Heart left ventricle (tissue), 16 donors: ENCODE measurements around the gene BTBD3. TPM values are rescaled to one million over a fixed set of nuclear protein-coding genes. Genes with fewer than 3 reads are reported as not detected.

Source experiments
- ATAC-seq, 4 donors: fragments of 200-7000 bp; cut with Tn5 transposase; one replicate each; pipeline ENCODE4 v1.9.1; 2020 to 2022; ENCODE audit warnings: moderate library complexity in 4 of 4, mild to moderate bottlenecking in 3 of 4, moderate number of reproducible peaks in 1 of 4
- DNase-seq, 5 donors: peaks; one replicate each; pipeline ENCODE4 v3.0.0-alpha.2; 2020
- H3K27ac ChIP-seq, 12 donors: fragments of 200-600 bp; sonication (generic) in 4 of 12; one replicate each; pipeline versions ENCODE4 v1.5.0 to v1.8.0; 2016 to 2022; ENCODE audit warnings: mild to moderate bottlenecking in 2 of 12
- H3K27me3 ChIP-seq, 9 donors: fragments of 200-600 bp; sonication (generic) in 2 of 9; one replicate each; pipeline versions ENCODE4 v1.5.1 to v1.8.0; 2016 to 2022; ENCODE audit warnings: mild to moderate bottlenecking in 3 of 9
- H3K36me3 ChIP-seq, 9 donors: fragments of 200-600 bp; sonication (generic) in 2 of 9; one replicate each; pipeline versions ENCODE4 v1.5.0 to v1.8.0; 2018 to 2022; ENCODE audit warnings: mild to moderate bottlenecking in 2 of 9
- H3K4me1 ChIP-seq, 12 donors: fragments of 200-600 bp; sonication (generic) in 4 of 12; one replicate each; pipeline versions ENCODE4 v1.5.0 to v1.8.0; 2016 to 2022; ENCODE audit warnings: mild to moderate bottlenecking in 3 of 12
- H3K4me3 ChIP-seq, 12 donors: fragments of 200-600 bp; sonication (generic) in 4 of 12; one replicate each; pipeline versions ENCODE4 v1.5.0 to v1.8.0; 2017 to 2022; ENCODE audit warnings: mild to moderate bottlenecking in 9 of 12, moderate library complexity in 4 of 12
- H3K9me3 ChIP-seq, 12 donors: fragments of 200-600 bp; sonication (generic) in 4 of 12; one replicate each; pipeline versions ENCODE4 v1.5.0 to v1.8.0; 2016 to 2022; ENCODE audit warnings: mild to moderate bottlenecking in 1 of 12
- POLR2A ChIP-seq, 2 donors: fragments of 450-650 bp; IDR thresholded peaks; one replicate each; pipeline ENCODE4 v1.6.1; 2017; ENCODE audit warnings: antibody characterized with exemption in 2 of 2, mild to moderate bottlenecking in 2 of 2, moderate library complexity in 2 of 2
- WGBS, 4 donors: extraction: QIAGEN DNeasy Blood & Tissue Kit in 2 of 4; methylation state at CpG; one replicate each; pipeline versions ENCODE4 v1.1.5 to v1.1.7; 2013 to 2018; 5-methylcytosine and 5-hydroxymethylcytosine counted together
- intact Hi-C, 10 donors: fragments of 100-400 bp; cut with DNase I; formaldehyde crosslinking; loops; one replicate each; pipeline versions ENCODE4 v1.11.1 to v1.14.2; 2022
- polyA plus RNA-seq, 2 donors: library from polyadenylated mRNA; stranded (reverse); fragments of 200-250 nt; gene quantifications; one replicate each; pipeline ENCODE4 v1.2.3, GENCODE V29; 2013
- total RNA-seq, 9 donors: library from RNA; depleted of rRNA in 2 of 9; stranded (reverse); fragments of >200 nt in 2 of 9; fragmentation: NEBNext Ultra II Directional in 3 of 9; extraction: Animal tissue kit (Norgen Biotek cat#: 25700) in 3 of 9; gene quantifications; one replicate each; pipeline versions ENCODE4 v1.1.0 to v1.2.4, GENCODE V29; 2016 to 2023
- TF ChIP-seq, protein P1 (sequence below), 12 donors: fragments of 200-600 bp; sonication (generic) in 4 of 12; IDR thresholded peaks; one replicate each; pipeline versions ENCODE4 v1.5.0 to v1.8.0; 2018 to 2022; ENCODE audit warnings: antibody characterized with exemption in 12 of 12, mild to moderate bottlenecking in 5 of 12
- donor health status: ischemic (EF 13 %, LVEDD 7.1; RV severe dilation, severe dysfunction).
- donor health status: healthy with polysubstance abuse.
- donor health status: DM: no; HTN: yes; CAD: no.
- donor health status: DM: no; HTN: no; CAD: no.
- donor health status: ischemic (EF 25% LVEDD 6.9; RV normal size, moderate dysfunction).
- donor health status: ischemic (EF 25% LVEDD 5.7; RV mildly dilated, moderate dysfunction).
- donor health status: healthy.
- donor health status: DM: yes; HTN: yes; CAD: no.
- donor health status: ischemic (EF 35%, LVEDD 5.7; RV mildly dilated, moderate dysfunction).
- donor health status: nonischemic (EF 11% LVEDD 7.7; RV severe dilation, severe dysfunction).
- donor health status: DM: yes; HTN: yes; CAD: no.
- donor health status: PGD.
- donor health status: ischemic (EF 29% LVEDD 5.4; RV normal size, mild dysfunction).
- donor health status: nonischemic (EF 23%, LVEDD 6.1; RV moderate dilation, normal function).

The BTBD3 gene
- total and polyA plus RNA-seq, 11 donors: 4.8 to 33.9 (median 23.9) TPM

DNA sequence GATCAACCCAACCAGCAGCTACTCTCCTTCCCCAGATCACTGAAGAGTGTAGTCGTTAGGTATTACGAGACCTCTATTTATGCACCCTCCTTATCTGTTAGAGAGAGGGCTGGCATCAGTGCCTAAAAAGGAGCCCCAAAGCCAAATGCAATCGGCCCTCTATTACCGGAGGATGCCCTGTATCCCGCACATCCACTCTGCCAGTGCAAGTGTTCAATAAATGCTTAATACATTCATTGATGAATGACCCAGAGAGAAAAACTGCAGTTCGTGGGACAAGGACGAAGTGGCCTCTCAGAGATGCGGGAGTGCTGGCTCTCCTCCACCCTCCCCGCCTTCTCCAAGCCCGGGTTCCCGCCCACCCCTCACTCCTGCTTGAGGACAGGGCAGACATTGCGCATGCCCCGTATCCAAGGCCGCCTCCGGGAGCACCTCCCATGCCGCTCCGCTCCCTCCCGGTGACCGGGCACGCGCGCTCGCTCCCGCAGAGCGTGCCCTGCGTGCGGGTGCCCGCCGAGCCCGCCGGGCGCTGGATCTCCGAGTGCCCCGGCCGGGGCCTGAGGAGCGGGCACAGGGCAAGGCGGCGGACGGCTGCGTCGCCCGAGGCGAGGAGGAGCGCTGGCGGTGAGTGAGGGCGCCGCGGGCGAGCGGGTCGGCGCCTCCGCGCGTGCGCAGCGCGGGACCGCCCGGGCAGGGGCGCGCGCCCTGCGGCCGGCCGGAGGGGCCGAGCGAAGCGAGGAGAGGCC lies 27.2 kb upstream of the BTBD3 start:
- H3K4me1 ChIP-seq: peaks cover 0 to 42% (median 25%) of the 10 kb centered on the region in 12 donors
- H3K36me3 ChIP-seq: no peaks in the 10 kb centered on the region
- 0 to 3% (median 1%) methylated on average over 15 to 69 of the region's 69 CpGs for WGBS, 4 donors
- TF ChIP-seq, protein P1, sequence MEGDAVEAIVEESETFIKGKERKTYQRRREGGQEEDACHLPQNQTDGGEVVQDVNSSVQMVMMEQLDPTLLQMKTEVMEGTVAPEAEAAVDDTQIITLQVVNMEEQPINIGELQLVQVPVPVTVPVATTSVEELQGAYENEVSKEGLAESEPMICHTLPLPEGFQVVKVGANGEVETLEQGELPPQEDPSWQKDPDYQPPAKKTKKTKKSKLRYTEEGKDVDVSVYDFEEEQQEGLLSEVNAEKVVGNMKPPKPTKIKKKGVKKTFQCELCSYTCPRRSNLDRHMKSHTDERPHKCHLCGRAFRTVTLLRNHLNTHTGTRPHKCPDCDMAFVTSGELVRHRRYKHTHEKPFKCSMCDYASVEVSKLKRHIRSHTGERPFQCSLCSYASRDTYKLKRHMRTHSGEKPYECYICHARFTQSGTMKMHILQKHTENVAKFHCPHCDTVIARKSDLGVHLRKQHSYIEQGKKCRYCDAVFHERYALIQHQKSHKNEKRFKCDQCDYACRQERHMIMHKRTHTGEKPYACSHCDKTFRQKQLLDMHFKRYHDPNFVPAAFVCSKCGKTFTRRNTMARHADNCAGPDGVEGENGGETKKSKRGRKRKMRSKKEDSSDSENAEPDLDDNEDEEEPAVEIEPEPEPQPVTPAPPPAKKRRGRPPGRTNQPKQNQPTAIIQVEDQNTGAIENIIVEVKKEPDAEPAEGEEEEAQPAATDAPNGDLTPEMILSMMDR (IDR thresholded peaks at IDR 0.05): no peak
- peak in 1 of 2 donors; percentile 56 for TF ChIP-seq POLR2A (IDR thresholded peaks at IDR 0.05)
- peak overlapping the region; percentile 84 to 98 (median 93) for H3K27ac ChIP-seq
- H3K9me3 ChIP-seq: no peaks in the 10 kb centered on the region
- H3K4me3 ChIP-seq: peak overlapping the region; percentile 45 to 88 (median 76)
- peak; percentile 97 to 98 (median 98) for ATAC-seq
- DNase-seq: peak; percentile 91 to 95 (median 93)
- no peaks in the 10 kb centered on the region for H3K27me3 ChIP-seq
- intact Hi-C loops: loop anchor here in 3 of 10 donors (1.0 to 10.0 kb wide), 3 partner anchors 27 to 284 kb away; partner anchors contain the start of gene BTBD3 (in 1 of the 3)

DNA sequence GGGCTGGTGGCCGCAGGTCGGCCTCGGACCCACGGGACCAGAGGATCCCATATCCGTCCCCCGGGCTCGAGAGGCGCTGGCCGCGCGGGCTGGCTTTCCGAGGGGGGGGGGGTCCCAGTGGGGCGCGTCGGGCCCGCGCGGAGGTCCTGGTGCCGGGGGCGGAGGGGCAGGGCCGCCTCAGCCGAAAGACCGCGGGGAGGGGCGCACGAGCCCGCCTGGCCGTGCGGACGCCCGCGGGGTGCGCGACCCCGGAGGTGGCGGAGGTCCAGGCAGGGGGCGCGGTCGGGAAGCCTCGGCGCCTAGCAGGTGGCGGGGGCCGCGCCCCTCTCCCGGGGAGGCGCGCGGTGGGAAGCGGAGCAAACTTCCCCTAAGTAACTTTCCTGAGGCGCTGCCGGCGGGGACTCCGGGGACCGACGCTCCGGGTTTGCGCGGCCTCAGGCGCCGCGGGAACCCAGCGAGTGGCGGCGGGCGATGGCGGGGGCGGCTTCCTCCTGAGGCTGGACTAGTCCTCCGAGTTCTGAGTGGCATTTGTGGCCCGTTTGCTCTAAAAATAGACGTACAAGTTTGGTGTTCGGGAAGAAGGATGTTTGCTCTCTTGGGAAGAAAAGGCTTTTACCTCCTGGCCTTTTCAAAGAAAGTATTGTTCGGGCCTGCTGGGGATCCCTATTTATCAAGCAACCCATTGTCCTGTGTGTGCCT lies 26.5 kb upstream of the BTBD3 start:
- DNase-seq (peak; percentile 70 to 78 (median 77)), ATAC-seq (peak; percentile 22 to 69 (median 63))
- peak overlapping the region; percentile 84 to 98 (median 93) for H3K27ac ChIP-seq
- intact Hi-C loops: loop anchor here in 2 of 10 donors (2.0 to 10.0 kb wide), 2 partner anchors 28 to 284 kb away; no protein-coding TSS in a partner anchor
- TF ChIP-seq, protein P1 (IDR thresholded peaks at IDR 0.05): peak in 3 of 12 donors; percentile 4 to 24 (median 12)
- no peak for TF ChIP-seq POLR2A (IDR thresholded peaks at IDR 0.05)
- H3K27me3 ChIP-seq: no peaks in the 10 kb centered on the region
- peak overlapping the region; percentile 45 to 88 (median 76) for H3K4me3 ChIP-seq
- peaks cover 3 to 48% (median 31%) of the 10 kb centered on the region in 12 donors for H3K4me1 ChIP-seq
- 0 to 1% (median 1%) methylated on average over 26 to 72 of the region's 72 CpGs for WGBS, 4 donors
- no peaks in the 10 kb centered on the region for H3K36me3 ChIP-seq
- no peaks in the 10 kb centered on the region for H3K9me3 ChIP-seq

DNA sequence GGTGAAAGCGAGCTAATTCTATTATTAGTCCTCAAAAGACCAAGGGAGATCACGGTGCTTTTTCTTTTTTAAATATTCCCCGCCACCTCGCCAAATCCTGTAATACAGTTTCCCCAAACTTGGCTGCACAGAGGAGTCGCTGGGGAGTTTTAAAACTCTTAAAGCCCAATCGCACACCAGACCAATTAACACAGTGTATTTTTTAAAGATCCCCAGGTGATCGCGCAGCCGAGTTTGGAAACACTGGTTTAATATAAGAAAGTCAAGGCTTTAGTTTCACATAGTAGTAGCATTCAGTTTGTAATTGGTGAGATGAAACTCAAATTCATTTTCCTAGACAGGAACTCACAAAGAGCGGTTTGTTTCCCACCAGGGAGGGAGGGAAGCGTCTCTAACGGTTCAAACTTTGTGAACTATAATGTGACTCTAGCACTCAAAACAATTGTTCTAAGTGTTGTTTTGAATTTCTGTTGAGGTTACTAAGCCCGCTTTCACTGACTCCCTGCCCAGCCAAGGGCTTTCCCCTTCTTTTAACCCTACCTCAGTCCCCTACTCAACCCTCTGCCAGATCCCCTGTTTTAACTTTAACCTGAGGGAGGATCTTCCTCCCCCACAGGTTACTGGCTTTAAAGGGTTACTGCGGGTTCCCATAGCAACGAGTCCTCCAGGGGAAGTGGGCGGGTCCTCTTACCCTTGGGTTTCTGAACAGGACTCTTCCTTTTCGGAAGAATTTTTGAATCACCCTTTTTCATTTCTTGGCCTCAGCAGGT lies 25.7 kb upstream of the BTBD3 start:
- DNase-seq (peak in 4 of 5 donors; percentile 61 to 81 (median 73)), ATAC-seq (peak; percentile 25 to 50 (median 33))
- Histone ChIP-seq H3K36me3 (no peaks in the 10 kb centered on the region), H3K27ac (peak overlapping the region; percentile 84 to 98 (median 93)), H3K9me3 (no peaks in the 10 kb centered on the region), H3K27me3 (no peaks in the 10 kb centered on the region), H3K4me1 (peaks cover 3 to 53% (median 36%) of the 10 kb centered on the region in 12 donors), H3K4me3 (peak overlapping the region; percentile 45 to 88 (median 76))
- intact Hi-C loops: loop anchor here in 2 of 10 donors (2.0 to 10.0 kb wide), 2 partner anchors 27 to 283 kb away; no protein-coding TSS in a partner anchor
- 0 to 1% (median 0%) methylated on average over 17 of the region's 17 CpGs for WGBS, 4 donors
- no peak for TF ChIP-seq POLR2A (IDR thresholded peaks at IDR 0.05)
- TF ChIP-seq, protein P1 (IDR thresholded peaks at IDR 0.05): no peak
